ENCODE measurements around the gene MVD.
A peak's percentile ranks its signal among the peaks of the same experiment; 100 is the strongest.

The MVD gene

DNA sequence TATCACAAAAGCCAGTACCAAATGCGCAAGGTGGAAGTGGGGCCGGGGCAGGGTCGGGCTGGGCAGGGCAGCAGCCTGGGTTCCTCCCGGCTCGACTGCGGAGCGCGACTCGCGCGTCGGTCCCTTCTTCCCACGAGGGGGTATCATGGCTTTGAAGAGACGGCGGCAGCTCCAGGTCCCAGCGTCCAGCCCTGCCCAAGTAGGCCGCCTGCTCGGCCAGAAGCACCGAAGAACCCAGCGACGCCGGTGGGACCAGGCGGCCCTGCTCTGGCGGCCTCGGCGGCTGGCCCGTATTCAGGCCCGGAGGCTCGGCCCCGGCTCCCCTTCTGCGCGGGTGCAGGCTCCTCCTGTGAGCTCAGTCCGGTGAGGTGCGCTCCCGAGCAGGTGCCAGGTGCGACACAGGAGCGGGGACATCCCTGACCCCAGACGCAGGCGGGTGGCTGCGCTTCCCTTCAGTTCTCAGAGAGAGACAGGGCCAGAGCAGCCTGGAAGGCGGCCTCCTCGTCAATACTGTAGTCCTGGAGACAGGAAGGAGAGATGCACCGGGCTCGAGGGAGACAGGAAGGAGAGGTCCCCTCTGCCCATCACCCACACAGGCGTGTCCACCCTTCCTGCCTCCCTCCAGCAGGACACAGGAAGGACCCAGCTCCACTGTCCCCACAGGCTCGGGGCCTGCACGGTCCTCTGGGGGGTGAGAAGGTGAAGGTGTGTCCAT lies 34.4 kb upstream of the MVD start:
- no peak for DNase-seq (ENCODE audit: low read depth in 2 of 2)

DNA sequence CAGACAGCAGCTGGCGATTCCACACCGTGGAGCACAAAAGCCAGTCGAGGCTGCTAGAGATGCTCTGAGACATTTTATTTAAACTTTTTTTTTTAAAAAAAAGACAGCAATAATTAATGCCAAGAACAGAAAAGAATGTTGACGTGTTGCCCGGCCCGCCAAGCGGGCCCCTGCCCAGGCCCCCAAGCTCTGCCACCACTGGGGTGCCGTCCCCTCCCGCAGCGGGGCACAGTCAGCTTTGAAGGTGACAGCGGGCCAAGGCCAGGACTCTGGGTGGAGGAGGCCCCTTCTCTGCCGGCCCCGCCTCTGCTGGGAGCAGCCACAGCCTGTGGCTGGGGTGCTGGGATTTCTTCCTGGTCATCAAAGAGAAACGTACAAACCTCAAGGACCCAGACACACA lies 33.5 kb upstream of the MVD start:
- no peak for DNase-seq (ENCODE audit: low read depth in 2 of 2)

DNA sequence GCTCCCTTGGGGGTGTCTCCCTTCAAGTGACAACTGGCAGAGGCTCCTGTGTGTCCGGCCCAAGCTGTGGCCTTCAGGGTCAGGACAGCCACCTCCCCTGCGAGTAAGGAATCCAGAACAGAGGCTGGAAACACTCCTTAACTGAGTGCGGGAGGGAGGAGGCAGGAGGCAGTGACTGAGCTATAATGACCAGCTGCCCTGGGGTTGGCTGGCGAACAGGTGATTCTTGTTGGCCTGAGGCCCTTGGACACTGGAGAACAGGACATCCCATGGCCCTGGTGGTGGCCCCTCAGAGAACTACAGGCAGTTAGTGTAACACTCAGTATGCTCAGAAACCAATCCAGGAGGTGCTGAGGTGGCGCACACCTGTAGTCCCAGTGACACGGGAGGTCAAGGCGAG lies 32.9 kb upstream of the MVD start:
- no peak for DNase-seq (ENCODE audit: low read depth in 2 of 2)

DNA sequence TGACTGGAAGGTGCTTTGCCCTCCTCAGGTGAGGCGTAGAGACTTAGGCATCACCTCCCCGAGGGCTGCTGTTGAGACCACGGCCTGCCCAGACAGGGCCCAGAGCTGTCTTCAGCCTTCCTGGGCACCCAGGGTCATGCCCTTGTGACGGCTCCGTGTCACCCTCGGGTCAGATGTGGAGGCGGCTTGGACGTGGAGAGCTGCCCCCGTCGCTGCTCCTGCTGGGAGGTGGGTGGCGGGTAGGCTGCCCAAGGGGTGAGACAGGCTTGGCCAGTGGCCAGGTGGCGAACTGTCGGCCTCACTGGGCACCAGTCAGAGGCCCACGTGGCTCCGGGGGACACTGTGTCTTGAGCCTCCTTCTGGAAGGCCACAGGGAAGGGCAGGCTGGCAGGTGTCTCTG lies 32.3 kb upstream of the MVD start:
- no peak for DNase-seq (ENCODE audit: low read depth in 2 of 2)

DNA sequence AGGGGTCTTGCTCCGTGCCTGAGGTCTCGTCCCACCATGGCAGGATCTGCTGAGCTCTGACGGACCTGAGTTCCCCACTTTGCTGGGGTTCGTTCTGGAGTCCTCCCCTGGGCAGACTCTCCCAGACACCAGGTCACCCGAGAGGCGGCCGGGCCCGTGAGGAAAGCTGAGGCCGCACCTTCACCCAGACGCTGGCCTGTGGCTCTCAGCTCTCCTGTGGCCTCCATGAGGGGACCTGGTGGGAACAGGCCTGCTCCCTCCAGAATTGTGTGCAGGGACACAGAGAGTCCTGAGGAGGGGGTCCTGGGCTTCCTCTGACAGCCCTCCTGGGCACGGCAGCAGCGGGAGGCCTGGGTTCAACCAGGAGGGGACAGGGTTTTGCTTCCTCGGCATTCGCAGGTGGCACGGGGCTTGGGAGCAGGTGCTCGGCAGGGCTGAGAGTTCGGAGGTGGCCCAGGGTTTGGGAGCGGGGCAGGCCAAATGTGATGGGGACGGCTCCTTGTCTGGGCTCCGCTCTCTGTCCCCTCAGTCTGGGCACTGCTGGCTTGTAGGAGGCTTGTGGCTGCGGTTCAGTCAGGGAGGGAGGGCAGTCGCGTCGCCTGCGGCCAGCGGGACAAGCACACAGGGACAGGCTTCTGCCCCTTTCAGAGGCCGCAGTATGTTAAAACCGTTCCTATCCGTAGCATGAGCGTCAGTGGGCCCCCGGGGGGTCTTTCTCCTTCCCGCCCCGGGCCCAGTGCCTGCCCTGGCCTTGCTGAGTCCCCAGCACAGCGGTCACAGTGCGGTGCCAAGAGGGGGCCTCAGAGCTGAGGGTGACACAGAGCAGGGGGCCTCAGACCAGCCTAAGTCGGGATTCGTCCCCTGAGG lies 31.6 kb upstream of the MVD start:
- DNase-seq (ENCODE audit: low read depth in 2 of 2) = no peak

DNA sequence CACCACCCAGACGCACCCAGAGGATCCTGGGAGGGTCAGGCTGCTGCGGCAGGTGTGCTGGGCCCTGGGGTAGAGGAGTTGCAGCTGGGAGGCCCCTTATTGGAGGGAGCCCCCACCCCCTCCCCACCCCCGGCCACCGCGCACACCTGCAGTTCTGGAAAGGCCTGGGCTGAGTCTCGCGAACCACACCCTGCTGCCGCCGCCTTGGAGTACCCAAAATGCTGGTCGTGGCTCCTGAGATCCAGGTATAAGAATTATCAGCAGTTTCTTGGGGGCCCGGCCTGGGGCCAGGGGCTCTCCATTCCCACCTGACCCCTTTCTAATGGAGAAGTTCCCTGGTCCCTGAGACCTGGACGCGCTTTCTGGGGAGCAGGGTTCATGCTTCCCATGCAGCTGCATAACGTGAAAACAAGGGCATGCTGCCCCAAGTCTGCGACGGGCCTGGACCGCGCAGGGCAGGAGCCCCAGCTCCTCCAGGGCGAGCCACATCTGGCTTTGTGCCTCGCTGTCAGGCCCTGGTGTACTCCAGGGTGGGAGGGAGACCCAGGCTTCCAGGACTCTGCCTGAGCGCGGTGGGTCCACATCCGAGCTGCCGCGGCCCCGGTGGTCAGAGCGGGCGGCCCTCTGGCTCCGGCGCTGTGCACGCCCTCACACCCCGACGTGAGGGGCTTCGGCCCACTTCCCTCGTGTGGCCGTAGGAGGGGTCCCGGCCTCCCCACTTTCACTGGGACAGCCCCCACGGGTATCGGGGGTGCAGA lies 30.7 kb upstream of the MVD start:
- DNase-seq (ENCODE audit: low read depth in 2 of 2) = no peak

DNA sequence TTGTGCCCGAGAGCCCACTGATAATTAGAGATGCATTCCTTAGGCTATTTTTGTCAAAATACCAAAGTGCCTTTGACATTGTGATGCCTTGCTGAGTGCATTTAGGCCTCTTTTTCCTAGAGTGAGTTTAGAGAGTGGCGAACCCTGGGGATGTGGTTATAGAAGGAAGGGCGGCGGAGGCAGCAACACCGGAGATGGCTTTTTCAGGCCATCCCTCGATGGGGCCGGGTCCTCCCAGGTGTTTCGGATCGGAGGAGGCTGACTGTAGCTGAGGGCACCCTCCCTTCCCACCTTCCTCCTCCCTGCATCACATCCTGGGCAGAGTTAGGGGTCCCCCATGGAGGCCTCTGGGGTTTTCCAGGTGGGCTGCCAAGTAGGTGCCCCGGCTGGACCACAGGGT lies 30.0 kb upstream of the MVD start:
- DNase-seq (ENCODE audit: low read depth in 2 of 2) = no peak

DNA sequence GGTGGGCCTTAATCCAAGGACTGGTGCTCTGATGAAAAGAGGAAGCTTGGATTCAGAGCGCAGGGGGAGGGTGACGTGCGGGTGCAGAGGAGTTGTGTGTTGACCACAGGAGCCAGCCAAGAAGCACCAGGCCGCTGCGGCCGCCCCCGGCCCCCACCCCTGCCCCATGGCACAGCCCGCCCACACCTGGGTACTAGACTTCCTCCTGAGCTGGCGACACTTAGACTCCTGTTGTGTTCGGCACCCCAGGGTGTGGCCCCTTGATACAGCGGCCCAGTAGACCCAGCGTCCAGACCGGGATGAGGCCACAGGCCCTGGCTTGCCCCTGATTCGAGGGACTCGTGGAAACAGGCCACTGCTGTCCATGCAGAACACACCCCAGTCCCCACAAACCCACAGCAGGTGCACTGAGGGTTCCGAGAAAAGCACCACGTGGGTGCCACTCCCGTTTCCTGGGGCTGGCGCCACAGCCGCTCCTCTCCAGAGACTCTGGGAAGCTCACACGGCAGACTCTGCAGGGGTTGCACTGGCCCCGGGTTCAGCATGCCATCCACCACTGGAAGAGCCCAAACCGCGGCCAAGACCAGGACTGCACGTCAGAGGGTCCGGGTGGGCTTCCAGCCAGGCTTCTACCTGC lies 29.2 kb upstream of the MVD start:
- DNase-seq (ENCODE audit: low read depth in 2 of 2) = no peak

DNA sequence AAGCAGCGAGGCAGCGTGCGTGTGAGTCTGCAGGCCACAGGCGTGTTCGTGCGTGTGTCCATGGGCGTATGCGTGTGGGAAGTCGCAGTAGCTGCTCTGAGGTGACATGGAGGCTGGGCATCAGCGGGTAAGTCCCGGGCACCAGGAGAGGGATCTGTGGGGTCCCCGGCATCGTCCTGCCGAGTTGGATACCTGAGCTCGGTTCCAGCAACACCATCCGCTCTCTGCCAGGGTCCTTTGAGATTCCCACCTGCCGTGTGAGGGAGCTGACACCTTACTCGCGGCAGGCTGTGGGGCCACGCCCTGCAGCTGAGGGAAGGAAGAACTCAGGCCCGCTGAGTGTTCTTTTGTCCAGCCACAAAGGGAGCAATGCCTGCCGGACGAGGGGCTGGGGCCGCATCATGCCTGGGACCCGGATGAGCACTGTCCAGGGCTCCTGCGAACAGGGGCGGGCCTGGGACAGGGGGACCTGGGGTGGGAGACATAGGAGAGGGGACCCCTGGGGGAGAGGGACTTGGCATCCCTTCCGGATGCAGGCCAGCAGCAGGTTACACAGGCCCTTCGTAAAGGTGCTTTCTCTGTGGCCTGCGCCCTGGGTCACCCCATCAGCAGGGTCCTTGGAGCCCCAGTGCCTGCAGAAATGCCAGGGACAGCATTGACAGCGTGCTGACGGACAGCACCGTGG lies 28.4 kb upstream of the MVD start:
- no peak for DNase-seq (ENCODE audit: low read depth in 2 of 2)

DNA sequence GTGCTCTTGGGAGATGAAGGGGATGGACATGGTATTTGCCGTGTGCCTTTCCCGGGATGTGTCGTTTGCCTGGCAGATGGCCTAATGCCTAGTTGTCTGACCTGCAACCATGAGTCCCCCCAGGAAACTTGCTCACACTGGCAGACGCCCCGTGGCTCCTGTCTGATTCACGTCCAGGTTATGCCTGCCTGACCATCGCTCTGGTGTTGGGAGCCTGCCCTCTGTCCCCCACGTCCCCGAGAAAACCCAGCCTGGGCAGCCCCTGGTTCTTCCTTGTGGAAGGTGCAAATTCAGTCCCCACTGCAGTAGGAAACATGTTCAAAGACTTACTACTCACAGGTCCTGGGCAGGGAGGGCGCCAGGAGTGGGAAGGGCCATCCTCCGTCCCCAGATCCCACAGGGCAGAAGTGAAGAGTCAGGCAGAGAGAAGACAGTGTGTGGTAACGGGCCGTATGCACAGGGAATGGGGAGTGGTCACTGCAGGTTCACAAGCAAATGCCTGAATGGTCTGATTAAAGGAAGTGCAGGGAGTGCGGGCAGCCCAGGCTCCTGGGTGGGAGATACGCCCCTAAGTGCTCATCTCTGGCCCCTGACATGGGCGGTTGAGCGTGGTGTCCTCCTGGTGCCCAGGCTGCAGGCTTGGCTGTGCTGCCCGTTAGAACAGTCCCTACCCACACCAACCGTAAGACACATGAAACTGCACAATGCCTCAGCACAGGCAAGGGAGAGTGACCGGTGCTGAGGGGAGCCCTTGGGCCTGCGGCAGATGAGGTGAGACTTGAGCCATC lies 27.6 kb upstream of the MVD start:
- no peak for DNase-seq (ENCODE audit: low read depth in 2 of 2)

DNA sequence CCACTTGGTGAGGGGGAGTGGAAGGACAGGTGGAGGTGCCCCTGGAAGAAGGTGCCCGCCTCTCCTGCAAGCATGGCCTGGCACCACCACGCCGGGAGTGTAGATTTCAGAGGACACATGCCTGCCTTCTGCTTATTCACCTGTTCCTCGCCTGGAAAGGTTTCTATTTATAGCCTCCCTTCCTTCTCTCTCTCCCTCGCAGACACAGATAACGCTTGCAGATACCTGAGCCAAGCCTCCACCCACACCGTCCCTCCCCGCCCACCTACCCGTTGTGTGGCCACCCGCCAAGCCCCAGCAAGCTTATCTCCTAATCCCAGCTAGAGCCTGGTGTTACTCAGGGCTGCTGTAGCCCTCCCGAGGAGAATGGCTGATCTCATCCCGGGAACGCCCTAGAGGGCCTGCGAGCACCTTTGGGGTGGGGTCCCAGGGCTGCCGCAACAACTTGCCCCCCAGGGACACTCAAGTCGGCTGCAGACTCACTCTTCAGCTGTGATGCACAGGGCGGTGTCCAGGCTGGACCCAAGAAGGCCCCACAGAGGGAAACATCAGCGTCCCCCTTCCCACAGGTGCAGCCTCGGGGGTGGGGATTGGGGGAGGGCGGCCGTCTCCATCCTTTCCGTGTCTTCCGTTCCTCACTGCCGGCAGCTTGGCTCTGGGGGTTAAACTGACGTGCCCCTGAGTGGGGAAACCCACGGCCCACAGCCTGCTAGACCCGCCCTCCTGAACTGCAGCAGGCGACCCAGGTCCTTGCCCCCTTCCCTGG lies 25.3 kb upstream of the MVD start:
- DNase-seq (ENCODE audit: low read depth in 2 of 2) = no peak

DNA sequence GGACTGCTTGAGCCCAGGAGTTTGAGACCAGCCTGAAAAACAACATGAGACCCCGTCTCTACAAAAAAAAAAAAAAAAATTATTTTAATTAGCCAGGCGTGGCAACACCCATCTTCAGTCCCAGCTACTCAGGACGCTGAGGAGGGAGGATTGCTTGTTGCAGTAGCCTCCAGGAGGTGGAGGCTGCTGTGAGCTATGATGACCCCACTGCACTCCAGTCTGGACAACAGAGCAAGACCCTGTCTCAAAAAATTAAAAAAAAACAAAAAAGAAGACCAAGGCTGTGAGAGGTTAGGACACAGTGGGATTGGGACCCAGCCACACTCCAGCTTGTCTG lies 24.8 kb upstream of the MVD start:
- DNase-seq (ENCODE audit: low read depth in 2 of 2) = no peak

DNA sequence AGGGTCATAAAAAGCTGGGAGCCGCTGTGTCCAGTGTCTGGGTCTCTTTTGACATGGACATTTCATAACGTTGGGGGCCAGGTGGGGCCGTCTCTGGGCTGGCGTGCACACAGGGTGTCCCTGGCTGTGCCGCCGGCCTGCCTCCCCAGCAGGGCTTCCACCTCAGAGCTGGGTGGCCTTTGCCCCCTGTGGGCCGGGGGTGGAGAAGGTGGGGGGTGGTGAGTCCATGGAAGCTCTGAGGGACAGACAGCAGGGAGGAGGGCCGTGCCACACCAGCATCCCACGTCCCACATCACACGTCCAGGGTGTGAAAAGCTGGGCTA lies 24.3 kb upstream of the MVD start:
- no peak for DNase-seq (ENCODE audit: low read depth in 2 of 2)

DNA sequence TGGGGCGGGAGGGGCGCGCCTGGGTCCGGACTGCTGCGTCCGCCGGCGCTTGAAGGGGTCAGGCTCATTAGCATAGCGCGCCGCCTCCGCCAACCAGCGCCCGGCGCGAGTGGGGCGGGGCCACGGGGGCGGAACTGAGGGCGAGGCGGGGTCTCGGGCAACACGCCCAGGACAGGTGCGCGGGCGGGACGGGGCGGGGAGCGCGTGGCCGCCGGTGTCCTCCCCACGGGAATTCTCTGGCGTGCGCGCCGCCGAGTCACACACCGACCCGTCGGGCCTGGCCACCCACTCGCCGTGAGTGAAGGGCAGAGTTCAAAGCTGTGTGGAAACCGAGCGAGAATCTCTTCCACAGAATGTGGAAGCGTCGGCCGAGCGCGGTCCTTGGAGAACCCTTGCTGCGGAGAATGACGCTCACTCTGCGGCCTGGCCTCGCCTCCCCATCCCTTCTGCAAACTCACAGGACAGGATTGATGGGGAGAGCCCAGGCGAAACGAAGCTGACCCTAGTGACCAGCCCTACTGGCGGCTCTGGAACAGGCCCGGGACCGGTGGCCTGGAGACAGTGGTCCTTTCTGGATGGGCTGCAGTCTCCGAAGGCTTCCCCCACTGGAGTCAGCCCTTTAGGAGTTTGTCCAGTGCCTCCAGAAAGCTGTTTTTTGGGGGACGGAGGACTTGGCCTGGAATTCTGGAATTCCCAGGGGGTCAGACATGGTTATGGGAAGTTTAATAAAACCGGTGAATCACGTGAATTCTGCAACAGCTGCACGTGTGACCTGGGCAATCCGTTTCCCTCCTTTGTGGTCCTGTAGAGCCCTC lies 23.8 kb upstream of the MVD start, which contains the start of gene SNAI3:
TSS of gene SNAI3 (minus strand) at position 69 of the 815 bp plus-strand sequence. CDS start 101 bp downstream, outside the sequence.
- DNase-seq (ENCODE audit: low read depth in 2 of 2) = peak; percentile 46 to 79

DNA sequence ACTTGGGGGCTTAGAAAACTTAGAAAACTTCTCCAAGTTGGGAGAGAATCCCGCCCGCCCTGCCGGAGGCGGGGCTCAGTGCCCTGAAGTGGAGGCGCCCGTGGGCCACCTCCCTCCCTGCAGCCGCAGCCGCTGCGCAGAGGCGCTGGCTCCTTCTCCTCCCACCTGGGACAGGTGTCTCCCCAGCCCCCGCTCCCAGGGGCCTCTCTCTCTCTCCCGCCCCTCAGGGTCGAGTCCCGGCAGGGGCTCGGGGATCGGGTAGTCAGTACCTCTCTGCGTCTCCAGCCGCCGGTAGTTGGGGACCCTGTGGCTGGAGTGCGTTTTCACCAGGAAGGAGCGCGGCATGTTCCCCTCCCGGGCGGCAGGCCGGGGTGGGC lies 23.2 kb upstream of the MVD start:
- no peak for DNase-seq (ENCODE audit: low read depth in 2 of 2)

DNA sequence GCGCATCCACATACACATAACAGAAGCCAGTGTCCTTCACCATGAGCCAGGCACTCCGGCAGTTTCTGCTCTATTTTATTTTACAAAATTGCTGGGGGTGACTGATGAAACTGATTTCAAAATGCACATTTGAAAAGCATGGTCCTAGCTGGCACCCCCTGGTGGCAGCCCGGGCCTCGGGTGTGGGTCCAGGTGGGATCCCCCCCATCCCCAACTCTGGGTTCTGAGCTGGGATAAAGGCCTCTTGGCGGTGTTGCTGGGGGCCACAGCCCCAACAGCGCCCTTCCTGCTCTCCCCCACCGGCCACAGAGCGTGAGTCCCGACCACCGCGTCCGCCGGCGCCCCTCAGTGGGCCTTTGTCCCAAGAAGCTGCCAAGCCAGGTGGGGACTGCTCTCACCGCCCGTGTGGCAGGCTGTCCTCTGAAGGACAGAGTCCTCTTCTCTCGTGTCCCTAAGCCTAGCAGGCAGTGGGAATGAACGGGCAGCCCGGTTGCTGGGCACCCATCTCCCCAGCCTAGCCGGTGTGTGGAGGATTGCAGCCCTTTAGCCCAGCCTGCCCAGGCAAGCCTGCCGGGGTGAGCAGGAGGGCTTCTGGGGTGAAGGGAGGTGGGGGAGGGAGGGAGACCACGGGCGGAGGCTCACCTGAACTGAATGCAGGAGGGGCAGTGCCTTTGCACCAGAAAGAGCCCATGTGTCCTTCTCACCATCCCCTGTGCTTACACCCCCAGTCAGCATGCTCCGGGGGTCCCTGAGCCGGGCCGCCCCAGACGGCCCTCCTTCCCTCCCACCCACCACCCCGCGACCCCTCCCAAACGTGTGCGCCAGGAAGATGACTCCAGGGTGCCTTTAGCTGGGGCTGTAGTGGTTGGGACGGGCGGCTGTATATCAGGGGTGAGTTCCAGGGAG lies 22.5 kb upstream of the MVD start:
- DNase-seq (ENCODE audit: low read depth in 2 of 2) = peak; percentile 30 to 60

DNA sequence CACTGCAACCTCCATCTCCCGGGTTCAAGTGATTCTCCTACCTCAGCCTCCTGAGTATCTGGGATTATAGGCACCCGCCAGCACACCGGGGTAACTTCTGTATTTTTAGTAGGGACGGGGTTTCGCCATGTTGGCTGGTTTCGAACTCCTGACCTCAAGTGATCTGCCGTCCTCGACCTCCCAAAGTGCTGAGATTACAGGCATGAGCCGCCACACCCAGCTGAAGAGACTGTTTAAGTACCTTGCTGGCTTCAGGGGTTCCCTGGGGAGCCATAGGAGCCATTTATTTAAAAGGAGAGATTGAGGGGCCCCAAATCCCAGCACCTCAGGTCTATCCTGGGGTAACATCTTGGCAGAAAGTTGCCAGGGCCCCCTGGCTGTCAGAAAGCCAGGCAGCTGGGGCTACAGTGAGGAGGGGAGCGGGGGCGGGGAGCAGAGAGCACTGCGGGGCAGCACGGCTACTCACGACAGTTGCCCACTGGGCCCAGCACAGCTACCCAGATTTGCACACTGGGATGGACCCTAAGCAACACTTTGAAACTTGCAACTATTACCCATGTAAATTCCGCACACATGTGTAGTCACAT lies 21.8 kb upstream of the MVD start:
- no peak for DNase-seq (ENCODE audit: low read depth in 2 of 2)
